RWPE1 (cell line): ENCODE data around the gene SLC25A11.

Source experiments
- CTCF ChIA-PET: fragments of 350-600 bp; sonication (Branson Sonifier 250); formaldehyde crosslinking; extraction: SDS; loops from one replicate; lab custom pipeline; 2021; lab: Yijun Ruan, JAX
- POLR2A ChIA-PET: fragments of 400-600 bp; formaldehyde crosslinking; extraction: SDS; loops from one replicate; lab custom pipeline; 2020; ENCODE audit warnings: antibody characterized with exemption; ENCODE audit not compliant: low non-redundant PET; lab: Yijun Ruan, JAX
- DNase-seq: peaks from one replicate; pipeline ENCODE4 v3.0.0; 2012; ENCODE audit warnings: low spot score
- H3K27ac ChIP-seq: fragments of 450-650 bp; 2 replicates; pipeline ENCODE4 v1.5.1; 2017
- TF ChIP-seq, protein P1 (sequence below): fragments of 450-650 bp; conservative IDR thresholded peaks from 2 replicates; pipeline ENCODE4 v1.5.1; 2017; ENCODE audit warnings: low read depth, mild to moderate bottlenecking

SLC25A11 gene

DNA sequence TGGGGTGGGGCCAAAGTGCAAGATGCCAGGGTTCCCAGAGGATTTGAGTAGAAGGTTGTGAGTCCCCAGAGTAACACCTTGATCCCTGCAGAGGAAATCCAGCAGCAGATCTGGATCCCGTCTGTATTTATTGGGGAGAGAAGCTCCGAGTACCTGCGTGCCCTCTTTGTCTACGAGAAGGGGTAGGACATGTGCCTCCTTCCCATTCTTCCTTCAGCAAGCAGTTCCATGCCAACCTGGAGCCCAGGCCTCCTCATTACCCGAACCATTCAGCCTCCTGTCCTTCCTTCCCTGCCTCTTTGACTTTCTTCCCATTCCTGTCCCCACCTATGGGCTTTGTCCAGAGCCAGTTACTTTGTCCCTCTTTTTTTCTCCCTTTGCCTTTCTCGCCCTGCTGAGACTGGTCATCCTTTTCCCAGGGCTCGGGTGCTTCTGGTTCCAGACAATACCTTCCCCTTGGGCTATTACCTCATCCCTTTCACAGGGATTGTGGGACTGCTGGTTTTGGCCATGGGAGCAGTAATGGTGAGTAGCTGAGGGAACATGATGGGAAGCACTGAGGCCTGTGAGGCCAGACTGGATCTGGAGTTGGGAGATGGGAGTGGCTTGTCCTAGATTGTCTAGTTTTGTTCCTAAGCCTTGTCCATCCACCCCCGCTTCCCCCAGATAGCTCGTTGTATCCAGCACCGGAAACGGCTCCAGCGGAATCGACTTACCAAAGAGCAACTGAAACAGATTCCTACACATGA, 3.1 kb upstream of the SLC25A11 start:
- DNase-seq: no peak
- CTCF ChIA-PET: interaction anchor here (0.6 kb wide), 1 partner anchor 39 kb away, joined by 3 read pairs; no protein-coding TSS in a partner anchor
- TF ChIP-seq, protein P1, sequence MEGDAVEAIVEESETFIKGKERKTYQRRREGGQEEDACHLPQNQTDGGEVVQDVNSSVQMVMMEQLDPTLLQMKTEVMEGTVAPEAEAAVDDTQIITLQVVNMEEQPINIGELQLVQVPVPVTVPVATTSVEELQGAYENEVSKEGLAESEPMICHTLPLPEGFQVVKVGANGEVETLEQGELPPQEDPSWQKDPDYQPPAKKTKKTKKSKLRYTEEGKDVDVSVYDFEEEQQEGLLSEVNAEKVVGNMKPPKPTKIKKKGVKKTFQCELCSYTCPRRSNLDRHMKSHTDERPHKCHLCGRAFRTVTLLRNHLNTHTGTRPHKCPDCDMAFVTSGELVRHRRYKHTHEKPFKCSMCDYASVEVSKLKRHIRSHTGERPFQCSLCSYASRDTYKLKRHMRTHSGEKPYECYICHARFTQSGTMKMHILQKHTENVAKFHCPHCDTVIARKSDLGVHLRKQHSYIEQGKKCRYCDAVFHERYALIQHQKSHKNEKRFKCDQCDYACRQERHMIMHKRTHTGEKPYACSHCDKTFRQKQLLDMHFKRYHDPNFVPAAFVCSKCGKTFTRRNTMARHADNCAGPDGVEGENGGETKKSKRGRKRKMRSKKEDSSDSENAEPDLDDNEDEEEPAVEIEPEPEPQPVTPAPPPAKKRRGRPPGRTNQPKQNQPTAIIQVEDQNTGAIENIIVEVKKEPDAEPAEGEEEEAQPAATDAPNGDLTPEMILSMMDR: no peak
- peak overlapping the region; percentile 100 for H3K27ac ChIP-seq
- POLR2A ChIA-PET: no interaction called here

DNA sequence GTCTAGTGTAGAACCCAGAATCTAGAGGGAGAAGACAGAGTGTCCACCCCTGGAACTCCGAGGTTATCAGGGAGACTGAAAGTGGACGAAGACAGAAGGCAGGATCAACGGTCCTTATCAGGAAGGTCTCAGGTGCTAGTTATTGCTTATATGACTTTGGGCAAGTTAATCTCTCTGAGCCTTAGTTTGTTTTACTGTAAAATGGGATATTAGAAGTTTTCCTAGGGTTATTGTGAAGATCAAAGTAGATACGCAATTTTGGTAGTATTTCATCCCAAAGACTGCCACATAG, 1.4 kb upstream of the SLC25A11 start:
- ChIA-PET POLR2A (interaction anchor here (2.2 kb wide), 1 partner anchor 56 kb away, joined by 4 read pairs; the partner anchor contains the start of genes INCA1 and KIF1C), CTCF (no interaction called here)
- H3K27ac ChIP-seq: peak overlapping the region; percentile 100
- DNase-seq: no peak
- TF ChIP-seq, protein P1: no peak

DNA sequence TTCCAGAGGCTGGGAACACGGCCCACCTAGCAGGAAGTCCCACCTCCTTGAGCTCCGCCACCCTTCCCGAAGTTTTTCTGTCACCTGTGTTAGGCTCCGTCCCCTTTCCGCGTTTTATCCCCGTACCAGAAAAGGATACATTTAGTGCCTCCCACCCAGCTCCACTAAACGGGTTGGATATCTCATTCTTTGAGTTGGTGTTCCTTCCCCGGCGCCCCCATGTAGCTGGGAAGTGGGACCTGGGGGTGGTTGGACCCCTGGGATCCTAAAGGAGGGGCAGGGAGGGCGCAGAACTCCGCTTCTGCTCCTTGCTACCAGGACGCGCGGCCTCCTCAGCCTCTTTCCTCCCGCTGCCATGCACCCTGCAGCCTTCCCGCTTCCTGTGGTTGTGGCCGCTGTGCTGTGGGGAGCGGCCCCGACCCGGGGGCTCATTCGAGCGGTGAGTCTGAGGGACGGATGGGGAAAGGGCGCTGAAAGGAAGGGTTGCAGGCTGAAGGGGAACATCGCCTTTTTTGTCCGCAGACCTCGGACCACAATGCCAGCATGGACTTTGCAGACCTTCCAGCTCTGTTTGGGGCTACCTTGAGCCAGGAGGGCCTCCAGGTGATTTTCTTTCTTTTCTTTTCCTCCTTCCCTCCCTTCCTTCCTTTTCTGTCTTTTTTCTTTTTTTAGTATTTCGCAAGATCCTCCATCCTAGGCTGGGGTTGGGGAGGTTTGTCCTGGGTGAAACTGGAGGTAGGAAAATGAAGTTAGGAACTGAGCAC, 891 bp upstream of the SLC25A11 start:
- TF ChIP-seq, protein P1: no peak
- ChIA-PET POLR2A (interaction anchor here (0.7 to 2.6 kb wide), 6 partner anchors 8 to 150 kb away, joined by 3 to 18 read pairs (median 5); partner anchors contain the start of genes INCA1, KIF1C, PFN1 and PSMB6), CTCF (interaction anchor here (1.0 kb wide), 1 partner anchor 32 kb away, joined by 9 read pairs; no protein-coding TSS in a partner anchor)
- H3K27ac ChIP-seq: peak overlapping the region; percentile 98
- DNase-seq: peak; percentile 87

DNA sequence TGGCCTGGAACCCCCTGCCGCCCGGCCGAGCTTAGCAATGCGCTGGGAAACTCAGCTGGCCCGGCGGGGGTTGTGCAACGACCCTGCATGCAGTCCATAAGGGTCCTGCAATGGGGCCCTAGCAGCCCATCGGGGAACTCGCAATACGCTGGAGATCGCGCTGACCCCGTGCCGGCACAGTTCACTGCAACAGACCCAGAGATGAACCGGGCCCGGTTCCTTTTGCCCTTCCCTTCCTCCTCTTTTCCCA, 375 bp downstream of the SLC25A11 start:
- TF ChIP-seq, protein P1: no peak
- POLR2A ChIA-PET: interaction anchor here (0.6 to 2.6 kb wide), 7 partner anchors 9 to 149 kb away, joined by 3 to 18 read pairs (median 4); partner anchors contain the start of genes INCA1, KIF1C, PFN1 and SPAG7
- peak overlapping the region; percentile 98 for H3K27ac ChIP-seq
- DNase-seq: no peak
- CTCF ChIA-PET: interaction anchor here (0.6 to 1.0 kb wide), 3 partner anchors 31 to 51 kb away, joined by 3 to 9 read pairs (median 4); partner anchors contain the start of gene CAMTA2

DNA sequence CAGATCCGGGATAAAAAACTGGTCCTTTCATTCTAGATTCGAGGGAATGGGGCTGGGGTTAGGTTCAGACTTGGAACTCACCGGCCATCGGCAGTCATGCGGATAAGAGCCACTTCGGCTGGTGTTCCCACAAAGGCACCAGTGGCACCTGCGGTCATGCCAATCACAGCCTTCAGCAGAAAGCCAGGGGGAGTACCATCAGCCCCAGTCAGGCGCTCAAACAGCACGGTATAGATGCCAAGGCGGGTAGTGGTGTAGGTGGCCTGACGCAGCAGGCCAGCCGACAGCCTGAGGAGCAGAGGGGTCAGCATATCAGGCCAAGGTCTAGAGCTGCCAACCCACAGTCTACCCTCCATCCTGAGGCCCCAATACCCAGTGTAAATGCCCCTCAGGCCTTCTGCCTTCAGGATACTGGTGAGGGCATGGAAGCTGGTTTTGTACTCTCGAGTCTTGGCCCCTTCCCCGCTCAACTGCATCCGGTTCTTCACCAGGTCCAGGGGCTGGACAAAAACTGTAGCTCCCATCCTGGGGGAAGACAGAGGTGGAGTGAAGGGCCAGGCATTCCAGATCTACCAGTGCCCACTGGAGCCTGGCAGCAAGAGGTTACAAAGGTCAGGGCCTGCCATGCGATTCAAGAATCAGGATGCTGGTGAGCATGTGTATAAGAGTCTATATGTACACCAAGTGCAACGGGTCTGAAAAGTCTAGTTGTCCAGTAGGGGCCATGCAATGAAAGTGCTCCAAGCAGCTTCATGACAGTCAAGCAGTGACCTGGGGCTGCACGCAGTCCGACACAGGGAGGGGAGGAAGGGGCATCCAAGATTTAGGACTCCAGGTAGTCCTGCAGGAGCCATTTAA, 929 bp downstream of the SLC25A11 start:
- CTCF ChIA-PET: interaction anchor here (0.6 to 1.3 kb wide), 2 partner anchors 30 to 49 kb away, joined by 3 to 7 read pairs; partner anchors contain the start of gene CAMTA2
- POLR2A ChIA-PET: interaction anchor here (0.8 to 2.6 kb wide), 4 partner anchors 28 to 59 kb away, joined by 3 to 18 read pairs (median 7); partner anchors contain the start of genes INCA1, KIF1C and SPAG7
- H3K27ac ChIP-seq: peak overlapping the region; percentile 98
- TF ChIP-seq, protein P1: no peak
- no peak for DNase-seq
